ENCODE results near the gene NAPEPLD.
"Not testable (repeated sequence)": the region's sequence is repeated elsewhere in the genome, so short reads cannot be mapped to it uniquely, and the experiment has no call there.

Gene NAPEPLD

GRCh38 chr7:103143868-103144267, 5.0 kb downstream of the NAPEPLD start:
- no peak for DNase-seq

- no peak for DNase-seq
Observed at GRCh38 chr7:103142494-103142893, 6.4 kb downstream of the NAPEPLD start.

- DNase-seq: no peak
Observed at GRCh38 chr7:103141753-103142404, 7.0 kb downstream of the NAPEPLD start.

- DNase-seq: no peak
Observed at GRCh38 chr7:103140685-103141084, 8.2 kb downstream of the NAPEPLD start.

- no peak for DNase-seq
Observed at GRCh38 chr7:103140061-103140460, 8.8 kb downstream of the NAPEPLD start.

- no peak for DNase-seq
Observed at GRCh38 chr7:103134836-103135554, 13.9 kb downstream of the NAPEPLD start.

GRCh38 chr7:103132995-103133688, 15.8 kb downstream of the NAPEPLD start:
- DNase-seq: no peak

GRCh38 chr7:103130901-103131624, 17.8 kb downstream of the NAPEPLD start:
- no peak for DNase-seq

- DNase-seq: no peak
Observed at GRCh38 chr7:103129702-103130549, 19.0 kb downstream of the NAPEPLD start.

- no peak for DNase-seq
Observed at GRCh38 chr7:103127006-103127405, 21.9 kb downstream of the NAPEPLD start.

- DNase-seq: no peak
Observed at GRCh38 chr7:103124429-103124979, 24.4 kb downstream of the NAPEPLD start.

- DNase-seq: no peak
Observed at GRCh38 chr7:103123529-103123928, 25.4 kb downstream of the NAPEPLD start.

GRCh38 chr7:103121641-103122040, 27.3 kb downstream of the NAPEPLD start:
- DNase-seq: no peak

- no peak for DNase-seq
Observed at GRCh38 chr7:103120362-103120761, 28.5 kb downstream of the NAPEPLD start.

- DNase-seq: no peak
Observed at GRCh38 chr7:103119791-103120291, 29.1 kb downstream of the NAPEPLD start.

GRCh38 chr7:103117465-103117864, 31.4 kb downstream of the NAPEPLD start:
- DNase-seq: no peak

GRCh38 chr7:103116991-103117390, 31.9 kb downstream of the NAPEPLD start:
- DNase-seq: no peak

GRCh38 chr7:103116511-103116910, 32.4 kb downstream of the NAPEPLD start:
- no peak for DNase-seq

GRCh38 chr7:103115771-103116170, 33.1 kb downstream of the NAPEPLD start:
- DNase-seq: no peak

GRCh38 chr7:103114576-103115008, 34.3 kb downstream of the NAPEPLD start:
- no peak for DNase-seq

- DNase-seq: peak; percentile 56
Observed at GRCh38 chr7:103113164-103113563, 35.7 kb downstream of the NAPEPLD start.

- not testable (repeated sequence) for DNase-seq
Observed at GRCh38 chr7:103106703-103107070, 42.2 kb downstream of the NAPEPLD start.

All from GOT3 (cell line).